IPS-11a (cell line): Measurements from ENCODE around the gene CNOT3.
A peak's percentile ranks its signal among the peaks of the same experiment; 100 is the strongest.
"Not testable (repeated sequence)": the region's sequence is repeated elsewhere in the genome, so short reads cannot be mapped to it uniquely, and the experiment has no call there.

ENCODE experiments used
- H3K4me3 ChIP-seq: one replicate; pipeline ENCODE4 v1.5.1; 2013; ENCODE audit warnings: low read depth, low read length, control low read depth

The CNOT3 gene

DNA sequence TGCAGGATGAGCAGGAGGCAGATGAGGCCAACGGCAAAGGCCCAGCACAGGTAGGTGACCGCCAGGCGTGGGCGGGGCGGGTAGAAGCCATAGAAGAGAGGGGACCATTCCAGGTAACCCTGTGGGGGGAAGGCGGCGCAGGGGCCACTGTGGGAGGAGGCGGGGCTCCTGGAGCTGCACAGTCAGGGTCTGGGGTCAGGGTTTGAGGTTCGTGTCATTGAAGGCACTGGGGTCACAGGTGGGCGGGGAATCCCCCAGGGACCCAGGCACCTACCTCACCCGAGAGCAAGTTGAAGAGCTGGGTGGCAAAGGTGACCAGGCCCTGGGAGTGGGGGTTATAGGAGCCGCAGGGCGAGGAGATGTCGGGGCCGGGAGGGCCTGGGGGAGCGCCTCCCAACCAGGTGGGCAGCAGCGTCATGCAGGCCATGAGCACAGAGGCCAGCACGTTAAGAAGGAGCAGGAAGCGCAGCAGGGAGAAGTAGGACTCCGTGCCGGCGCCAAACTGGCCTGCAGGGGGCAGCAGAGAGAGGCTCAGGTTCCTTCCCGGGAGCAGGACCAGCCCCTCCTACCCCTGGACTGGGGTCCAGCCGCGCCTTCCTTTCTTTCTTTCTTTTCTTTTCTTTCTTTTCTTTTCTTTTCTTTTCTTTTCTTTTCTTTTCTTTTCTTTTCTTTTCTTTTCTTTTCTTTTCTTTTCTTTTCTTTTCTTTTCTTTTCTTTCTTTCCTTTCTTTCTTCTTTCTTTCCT is 30.8 kb downstream of the CNOT3 start:
- no peak overlapping the region for H3K4me3 ChIP-seq

DNA sequence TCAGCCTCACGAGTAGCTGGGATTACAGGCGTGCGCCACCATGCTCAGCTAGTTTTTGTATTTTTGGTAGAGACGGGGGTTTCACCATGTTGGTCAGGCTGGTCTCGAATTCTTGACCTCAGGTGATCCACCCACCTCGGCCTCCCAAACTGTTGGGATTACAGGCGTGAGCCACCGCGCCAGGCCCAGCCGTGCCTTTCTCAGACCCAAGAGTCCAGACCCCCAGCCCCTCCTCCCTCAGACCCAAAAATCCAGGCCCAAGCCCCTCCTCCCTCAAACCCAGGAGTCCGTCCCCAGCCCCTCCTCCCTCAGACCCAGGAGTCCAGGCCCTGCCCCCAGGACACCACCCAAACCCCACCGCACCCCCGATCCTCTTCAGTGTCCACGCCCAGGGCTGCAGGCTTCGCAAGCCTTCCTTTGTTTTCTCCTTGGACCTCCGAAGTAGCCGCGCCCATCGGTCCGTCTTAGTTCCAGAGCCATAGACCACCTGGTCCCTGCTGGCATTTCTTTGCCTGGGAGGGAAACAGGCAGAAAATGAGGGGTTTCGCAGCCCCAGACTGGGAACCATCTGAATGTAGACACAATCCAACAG is 31.7 kb downstream of the CNOT3 start:
- H3K4me3 ChIP-seq = no peak overlapping the region

DNA sequence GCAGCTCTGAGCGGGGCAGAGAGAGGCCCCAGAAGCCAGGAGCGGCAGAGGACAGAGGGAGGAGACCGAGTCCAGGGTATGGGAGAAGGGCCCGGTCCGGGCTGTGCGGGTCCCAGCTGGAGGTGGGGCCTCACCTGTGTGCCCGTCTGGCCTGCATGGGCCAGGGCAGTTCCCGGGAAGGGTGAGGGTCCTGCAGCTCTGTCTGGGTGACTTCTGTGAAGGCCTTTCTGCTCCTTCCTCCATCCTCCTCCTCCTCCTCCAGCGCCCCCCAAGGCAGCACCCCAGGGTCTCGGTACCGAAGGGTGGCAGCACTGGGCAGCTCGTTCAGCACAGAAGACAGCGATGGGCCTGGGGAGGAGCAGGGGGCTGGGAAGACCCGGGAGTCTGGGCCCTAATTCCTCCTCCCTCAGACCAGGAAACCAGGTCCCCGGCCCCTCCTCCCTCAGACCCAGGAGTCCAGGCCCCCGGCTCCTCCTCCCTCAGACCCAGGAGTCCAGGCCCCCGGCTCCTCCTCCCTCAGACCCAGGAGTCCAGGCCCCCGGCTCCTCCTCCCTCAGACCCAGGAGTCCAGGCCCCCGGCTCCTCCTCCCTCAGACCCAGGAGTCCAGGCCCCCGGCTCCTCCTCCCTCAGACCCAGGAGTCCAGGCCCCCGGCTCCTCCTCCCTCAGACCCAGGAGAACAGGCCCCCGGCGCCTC is 34.3 kb downstream of the CNOT3 start:
- not testable (repeated sequence) for H3K4me3 ChIP-seq

DNA sequence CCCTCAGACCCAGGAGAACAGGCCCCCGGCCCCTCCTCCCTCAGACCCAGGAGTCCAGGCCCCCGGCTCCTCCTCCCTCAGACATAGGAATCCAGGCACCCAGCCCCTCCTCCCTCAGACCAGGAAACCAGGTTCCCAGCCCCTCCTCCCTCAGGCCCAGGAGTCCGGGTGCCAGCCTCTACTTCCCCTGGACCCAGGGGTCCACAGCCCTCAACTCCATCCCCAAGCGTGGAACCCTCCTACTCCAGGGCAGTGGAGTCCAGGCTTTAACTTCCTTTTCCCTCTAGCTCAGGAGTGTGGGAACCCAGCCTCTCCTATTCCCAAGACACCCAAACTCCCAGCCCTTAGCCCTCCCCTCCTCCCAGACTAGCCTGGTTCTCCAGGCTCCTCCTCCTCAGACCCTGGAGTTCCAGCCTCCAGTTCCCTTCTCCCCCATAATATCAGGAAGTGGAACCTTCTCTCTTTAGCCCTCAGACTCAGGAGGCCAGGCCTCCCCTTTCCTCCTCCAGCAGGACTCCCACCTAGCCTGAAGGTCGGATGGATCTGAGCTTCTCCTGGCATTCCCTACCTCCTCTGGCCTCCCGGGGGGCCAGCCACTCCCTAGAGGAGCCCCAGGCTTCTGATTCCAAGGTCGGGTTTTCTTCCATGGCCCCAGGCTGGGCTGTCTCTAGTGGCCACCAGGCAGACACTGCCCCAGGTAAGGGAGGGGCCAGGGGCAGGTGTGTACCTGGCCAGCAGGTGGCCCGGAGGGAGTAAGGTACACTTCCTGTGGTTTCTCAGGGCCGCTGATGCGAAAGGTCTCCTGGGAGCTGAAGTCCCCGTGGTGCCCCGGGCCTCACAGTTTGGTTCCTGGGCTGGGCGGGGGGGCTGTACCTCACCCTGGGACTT is 35.2 kb downstream of the CNOT3 start, which contains the start of gene TMC4:
TMC4 (minus strand) TSS at position 690 of the 888 bp plus-strand sequence; CDS start at position 647, 43 bp downstream.
- H3K4me3 ChIP-seq = peak within 1 kb of the TSS; percentile 29

DNA sequence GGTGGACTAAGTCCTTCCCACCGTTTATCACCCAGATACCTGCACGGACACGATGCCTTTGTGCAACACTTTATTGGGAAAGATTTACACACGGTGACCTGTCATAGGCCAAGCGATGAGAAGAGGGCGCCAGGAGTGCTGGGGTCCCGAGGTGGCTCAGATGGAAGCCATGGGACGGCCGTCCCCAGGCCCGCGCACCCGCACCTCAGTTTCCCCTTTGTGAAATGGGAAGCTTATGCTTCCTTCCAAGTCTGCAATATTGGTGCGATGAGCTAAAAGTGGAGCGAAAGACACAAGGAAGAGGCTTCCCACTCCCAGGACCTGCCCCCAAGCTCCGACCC is 35.8 kb downstream of the CNOT3 start:
- H3K4me3 ChIP-seq = no peak overlapping the region

GRCh38 chr19:54173951-54174834 is 36.6 kb downstream of the CNOT3 start:
- no peak overlapping the region for H3K4me3 ChIP-seq

- H3K4me3 ChIP-seq = no peak overlapping the region
Measured at GRCh38 chr19:54178581-54179261, 41.2 kb downstream of the CNOT3 start.

GRCh38 chr19:54179262-54179852 is 41.8 kb downstream of the CNOT3 start:
- H3K4me3 ChIP-seq = no peak overlapping the region

- no peak overlapping the region for H3K4me3 ChIP-seq
Measured at GRCh38 chr19:54179921-54180461, 42.4 kb downstream of the CNOT3 start.

- no peak overlapping the region for H3K4me3 ChIP-seq
Measured at GRCh38 chr19:54180691-54181091, 43.1 kb downstream of the CNOT3 start.

- not testable (repeated sequence) for H3K4me3 ChIP-seq
Measured at GRCh38 chr19:54181894-54182293, 44.3 kb downstream of the CNOT3 start.

DNA sequence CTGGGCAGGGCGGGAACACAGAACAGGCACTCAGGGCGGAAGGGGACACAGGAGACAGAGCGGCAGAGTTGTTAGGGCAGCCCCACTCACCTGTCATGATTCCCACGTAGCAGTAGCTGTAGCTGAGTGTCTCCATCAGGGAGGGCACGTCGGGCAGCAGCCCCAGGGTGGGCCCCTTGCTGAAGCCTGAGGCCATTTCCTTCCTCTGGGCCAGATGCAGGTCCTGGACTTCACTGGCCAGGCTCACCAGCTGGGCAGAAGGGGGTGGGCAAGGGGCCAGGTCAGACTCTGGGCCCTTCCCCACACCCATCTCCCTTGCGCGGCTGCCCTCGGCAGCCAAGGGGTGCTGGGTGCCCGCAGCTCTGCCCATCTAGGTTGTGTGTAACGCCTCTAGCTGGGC is 45.9 kb downstream of the CNOT3 start:
- H3K4me3 ChIP-seq = no peak overlapping the region

- no peak overlapping the region for H3K4me3 ChIP-seq
Measured at GRCh38 chr19:54186351-54186750, 48.8 kb downstream of the CNOT3 start.

DNA sequence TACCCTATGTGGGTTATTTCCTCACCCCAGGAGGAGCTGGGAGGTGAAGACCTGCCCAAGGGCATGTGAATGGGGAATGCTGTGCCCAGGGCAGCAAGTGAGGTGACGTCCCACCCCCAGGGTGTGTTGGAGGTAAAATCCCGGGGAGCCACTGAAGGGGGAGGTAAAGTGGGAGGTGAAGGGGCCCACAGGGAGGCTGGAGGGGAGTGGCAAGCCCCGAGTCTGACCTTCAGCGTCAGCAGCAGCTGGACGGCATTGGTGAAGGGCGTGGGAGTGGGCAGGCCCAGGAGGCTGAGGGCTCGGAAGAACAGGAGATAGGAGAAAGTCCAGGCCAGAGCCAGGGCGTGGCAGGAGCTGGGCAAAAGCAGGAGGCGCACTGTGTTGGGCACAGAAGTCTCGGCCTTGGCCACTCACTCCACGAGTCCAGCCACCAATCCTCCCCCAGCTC is 49.4 kb downstream of the CNOT3 start:
- H3K4me3 ChIP-seq = no peak overlapping the region

DNA sequence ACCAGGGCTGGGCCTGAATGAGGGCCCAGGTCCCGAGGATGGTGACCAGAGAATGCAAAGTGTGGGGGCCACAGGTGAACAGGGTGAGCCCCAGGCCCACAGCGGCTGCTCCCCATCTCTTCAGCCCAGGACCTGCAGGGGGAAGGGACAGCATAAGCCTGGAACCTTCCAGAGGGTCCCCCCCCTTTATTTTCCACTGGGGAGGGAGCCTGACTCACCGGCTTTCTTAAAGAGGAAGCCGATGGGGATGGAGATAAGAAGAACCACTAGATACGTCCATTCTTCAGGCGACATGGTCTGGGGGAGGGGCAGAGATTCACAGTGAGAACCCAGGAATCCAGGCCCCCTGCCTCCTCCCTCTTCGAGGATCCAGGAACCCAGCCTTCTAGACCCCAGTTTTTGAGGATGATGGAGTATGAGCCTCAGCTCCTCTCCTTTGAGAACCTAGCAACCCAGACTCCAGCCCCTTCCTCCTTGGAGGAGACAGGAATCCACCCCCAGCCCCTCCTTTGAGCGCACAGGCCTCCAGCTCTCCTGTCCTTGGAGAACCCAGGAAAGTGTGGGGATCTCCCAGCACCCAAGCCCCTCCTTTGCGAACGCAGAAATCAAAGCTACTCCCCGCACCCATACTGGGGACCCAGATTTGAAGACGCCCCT is 50.8 kb downstream of the CNOT3 start:
- peak overlapping the region; percentile 39 for H3K4me3 ChIP-seq

- peak within 1 kb of the TSS; percentile 77 for H3K4me3 ChIP-seq
Measured at GRCh38 chr19:54189145-54189734, 51.7 kb downstream of the CNOT3 start, which contains the start of gene MBOAT7. Gene MBOAT7 (minus strand): TSS chr19:54189580. CDS start chr19:54188508, 1,072 bp downstream.

- H3K4me3 ChIP-seq = peak overlapping the region; percentile 77
Measured at GRCh38 chr19:54189735-54190502, 52.4 kb downstream of the CNOT3 start.
